ENCODE results near the gene EFNA1. TPM values are rescaled to one million over a fixed set of nuclear protein-coding genes. Genes with fewer than 3 reads are reported as not detected.

Gene EFNA1
- polyA plus RNA-seq, 1 of the 3 experiments (the other 2 are of a cell fraction) = 14.4 TPM

- H3K27ac ChIP-seq (ENCODE audit: low read depth in 2 of 2, low read length in 1 of 2) = no peak overlapping the region
- H3K9me2 ChIP-seq = no peaks in the 10 kb centered on the region
- no peak overlapping the region for H3K4me2 ChIP-seq
- no peaks in the 10 kb centered on the region for H4K20me1 ChIP-seq (ENCODE audit: insufficient read depth)
- 83% methylated on average over 12 of the region's 12 CpGs for WGBS (ENCODE audit: low lambda C conversion rate)
- DNase-seq = no peak
- H3K4me3 ChIP-seq (ENCODE audit: low read depth in 2 of 2, low read length in 1 of 2) = no peak overlapping the region
- H3K9me3 ChIP-seq = no peaks in the 10 kb centered on the region
- ChIA-PET CTCF (interaction anchor here (1.4 to 13.1 kb wide), 12 partner anchors 11 to 77 kb away, joined by 5 to 496 read pairs (median 15); partner anchors contain the start of genes ADAM15, DPM3, EFNA1 and EFNA4), POLR2A (no interaction called here)
- peaks cover 0 to 24% of the 10 kb centered on the region in 2 experiments; a peak in 1 of 4 replicates for H3K4me1 ChIP-seq (ENCODE audit: control insufficient read depth in 1 of 2, insufficient read depth in 2 of 2, low read depth in 1 of 2, low read length in 1 of 2)
- no peaks in the 10 kb centered on the region for H3K79me2 ChIP-seq (ENCODE audit: insufficient read depth)
- no peaks in the 10 kb centered on the region for H3K27me3 ChIP-seq (ENCODE audit: insufficient read depth)
- TF ChIP-seq FOXJ3 (CRISPR knock-in tag; IDR thresholded peaks at IDR 0.05) = no peak
- no peak for TF ChIP-seq RFX5 (IDR thresholded peaks at IDR 0.05; ENCODE audit: low read length)
- TF ChIP-seq USF2 (IDR thresholded peaks at IDR 0.05; ENCODE audit: borderline replicate concordance, low read depth, low read length) = no peak
- TF ChIP-seq TAF1 (IDR thresholded peaks at IDR 0.05; ENCODE audit: borderline replicate concordance, low read depth, low read length) = no peak
- TF ChIP-seq FOSL2 (IDR thresholded peaks at IDR 0.05; ENCODE audit: borderline replicate concordance, low read depth) = no peak
- TF ChIP-seq REST (IDR thresholded peaks at IDR 0.05; ENCODE audit: low read depth, low read length) = no peak
- TF ChIP-seq CTCF (IDR thresholded peaks at IDR 0.05) = no peak
- TF ChIP-seq EP300 (IDR thresholded peaks at IDR 0.05; ENCODE audit: borderline replicate concordance in 1 of 2, low read depth in 1 of 2, low read length in 1 of 2) = no peak
- TF ChIP-seq NRF1 (IDR thresholded peaks at IDR 0.05; ENCODE audit: low read depth, low read length) = no peak
- no peak for TF ChIP-seq GABPA (IDR thresholded peaks at IDR 0.05; ENCODE audit: low read depth)
- no peak for TF ChIP-seq CHD2 (IDR thresholded peaks at IDR 0.05; ENCODE audit: low read length, partially characterized antibody)
- TF ChIP-seq JUND (IDR thresholded peaks at IDR 0.05) = no peak
- no peak for TF ChIP-seq SMC3 (IDR thresholded peaks at IDR 0.05; ENCODE audit: low read depth, low read length)
- no peak for TF ChIP-seq TEAD4 (IDR thresholded peaks at IDR 0.05; ENCODE audit: borderline replicate concordance, insufficient read depth)
- no peak for TF ChIP-seq TCF12 (IDR thresholded peaks at IDR 0.05)
- H3K36me3 ChIP-seq (replicated peaks in 1 of 2; ENCODE audit: control insufficient read depth in 1 of 2, insufficient read depth in 2 of 2, low read length in 1 of 2) = no peaks in the 10 kb centered on the region
- peaks cover 18% of the 10 kb centered on the region for H3F3A ChIP-seq (replicated peaks; ENCODE audit: insufficient read depth)
- H3K9ac ChIP-seq = no peak overlapping the region
- H2AFZ ChIP-seq (ENCODE audit: low read depth) = no peak overlapping the region
Observed at GRCh38 chr1:155092641-155093040, 35.0 kb upstream of the EFNA1 start.

All from SK-N-SH (cell line).